Spleen (tissue), 11 donors: ENCODE data around the gene CACNA1D. TPM values are rescaled to one million over a fixed set of nuclear protein-coding genes. Genes with fewer than 3 reads are reported as not detected.
A peak's percentile ranks its signal among the peaks of the same experiment; 100 is the strongest.

ENCODE experiments used
- DNase-seq: peaks from one replicate; pipeline ENCODE4 v3.0.0-alpha.2; 2020
- H3K27ac ChIP-seq, 8 donors: fragments of 200-600 bp; sonication (generic) in 7 of 8; 1 replicate in 4 of 8; 2 replicates in 4 of 8; pipeline versions ENCODE4 v1.5.0 to v1.8.0; 2016 to 2021; ENCODE audit warnings: inconsistent platforms in 4 of 8, mild to moderate bottlenecking in 4 of 8, moderate library complexity in 1 of 8
- H3K27me3 ChIP-seq, 7 donors: fragments of 200-600 bp; sonication (generic) in 6 of 7; replicated peaks in 1 of 7; 1 replicate in 4 of 7; 2 replicates in 3 of 7; pipeline versions ENCODE4 v1.5.0 to v1.8.0; 2016 to 2021; ENCODE audit warnings: inconsistent platforms in 3 of 7, mild to moderate bottlenecking in 1 of 7
- H3K36me3 ChIP-seq, 6 donors: fragments of 200-600 bp; sonication (generic) in 5 of 6; 1 replicate in 4 of 6; 2 replicates in 2 of 6; pipeline versions ENCODE4 v1.5.0 to v1.8.0; 2016 to 2021; ENCODE audit warnings: inconsistent platforms in 2 of 6
- H3K4me1 ChIP-seq, 6 donors: fragments of 200-600 bp; sonication (generic) in 5 of 6; 1 replicate in 3 of 6; 2 replicates in 3 of 6; pipeline versions ENCODE4 v1.5.0 to v1.8.0; 2016 to 2021; ENCODE audit warnings: inconsistent platforms in 3 of 6
- H3K4me3 ChIP-seq, 8 donors: fragments of 200-600 bp; sonication (generic) in 7 of 8; 1 replicate in 4 of 8; 2 replicates in 4 of 8; pipeline versions ENCODE4 v1.5.0 to v1.8.0; 2016 to 2021; ENCODE audit warnings: inconsistent platforms in 4 of 8, mild to moderate bottlenecking in 4 of 8, moderate library complexity in 2 of 8
- H3K9me3 ChIP-seq, 8 donors: fragments of 200-600 bp; sonication (generic) in 7 of 8; 1 replicate in 4 of 8; 2 replicates in 4 of 8; pipeline versions ENCODE4 v1.5.0 to v1.8.0; 2016 to 2021; ENCODE audit warnings: inconsistent platforms in 4 of 8
- CTCF ChIP-seq, 11 experiments: fragments of 200-600 bp in 7 of 11; fragments of 450-650 bp in 4 of 11; sonication (generic) in 4 of 11; IDR thresholded peaks in 8 of 11; conservative IDR thresholded peaks in 3 of 11; 1 replicate in 7 of 11; 2 replicates in 4 of 11; pipeline versions ENCODE4 v1.4.0 to v1.8.0; 2016 to 2021; ENCODE audit warnings: antibody characterized with exemption in 11 of 11, inconsistent platforms in 4 of 11, mild to moderate bottlenecking in 1 of 11
- POLR2A ChIP-seq, 3 donors: fragments of 450-650 bp; IDR thresholded peaks; one replicate each; pipeline ENCODE4 v1.5.1; 2017; ENCODE audit warnings: antibody characterized with exemption in 3 of 3, mild to moderate bottlenecking in 1 of 3
- POLR2AphosphoS5 ChIP-seq, 3 donors: sonication (generic); formaldehyde crosslinking; IDR thresholded peaks; one replicate each; pipeline ENCODE4 v1.5.1; 2017; ENCODE audit warnings: antibody characterized with exemption in 3 of 3
- WGBS, 5 donors: extraction: QIAGEN DNeasy Blood & Tissue Kit in 3 of 5; methylation state at CpG; one replicate each; pipeline versions ENCODE4 v1.1.5 to v1.1.7; 2013 to 2018; 5-methylcytosine and 5-hydroxymethylcytosine counted together
- intact Hi-C: fragments of 100-400 bp; cut with DNase I; formaldehyde crosslinking; loops from one replicate; pipeline ENCODE4 v1.15.0; 2023; ENCODE audit warnings: low total_unique reads
- polyA plus RNA-seq, 3 donors: library from polyadenylated mRNA; stranded (reverse); fragments of 200-250 nt; gene quantifications; one replicate each; pipeline ENCODE4 v1.2.1, GENCODE V29; 2013
- total RNA-seq, 7 donors: library from RNA; depleted of rRNA in 3 of 7; stranded (reverse); fragments of >200 nt in 3 of 7; fragmentation: NEBNext Ultra II Directional in 4 of 7; extraction: Animal tissue kit (Norgen Biotek cat#: 25700) in 4 of 7; gene quantifications; one replicate each; pipeline versions ENCODE4 v1.1.0 to v1.2.1, GENCODE V29; 2016 to 2021
- donor health status: healthy with polysubstance abuse.
- donor health status: DM: no; HTN: no; CAD: no; lungs with moderate emphysema.
- donor health status: DM: no; HTN: no; CAD: no.
- donor health status: Bipolar disorder and iron deficiency.
- donor health status: healthy.
- donor health status: DM: no; HTN: no; CAD: no.
- donor health status: DM: yes; HTN: yes; CAD: no.

The CACNA1D gene
- total and polyA plus RNA-seq, 10 donors = 0.55 to 89.3 (median 19.1) TPM

- TF ChIP-seq CTCF (IDR thresholded peaks at IDR 0.05 in 8 of 11, conservative IDR thresholded peaks at IDR 0.05 in 3 of 11) (no peak), POLR2AphosphoS5 (IDR thresholded peaks at IDR 0.05) (no peak)
- peak; percentile 51 for DNase-seq
- intact Hi-C loops = no loop called here
- Histone ChIP-seq H3K4me1 (no peaks in the 10 kb centered on the region), H3K27ac (no peak overlapping the region), H3K36me3 (peaks cover 0 to 7% (median 0%) of the 10 kb centered on the region in 6 donors), H3K4me3 (no peak overlapping the region), H3K27me3 (peaks cover 0 to 4% (median 0%) of the 10 kb centered on the region in 7 donors), H3K9me3 (no peaks in the 10 kb centered on the region)
- 79 to 93% (median 90%) methylated on average over 11 to 18 of the region's 18 CpGs for WGBS, 5 donors
Measured at GRCh38 chr3:53803124-53803815, 308.9 kb downstream of the CACNA1D start.

GRCh38 chr3:53803816-53804695, 309.6 kb downstream of the CACNA1D start:
- TF ChIP-seq CTCF (IDR thresholded peaks at IDR 0.05 in 8 of 11, conservative IDR thresholded peaks at IDR 0.05 in 3 of 11) (no peak), POLR2A (IDR thresholded peaks at IDR 0.05) (no peak), POLR2AphosphoS5 (IDR thresholded peaks at IDR 0.05) (no peak)
- Histone ChIP-seq H3K36me3 (peaks cover 0 to 15% (median 0%) of the 10 kb centered on the region in 6 donors), H3K4me3 (no peak overlapping the region), H3K27me3 (peaks cover 0 to 4% (median 0%) of the 10 kb centered on the region in 7 donors), H3K9me3 (no peaks in the 10 kb centered on the region), H3K27ac (no peak overlapping the region), H3K4me1 (no peaks in the 10 kb centered on the region)
- 75 to 80% (median 78%) methylated on average over 20 of the region's 20 CpGs for WGBS, 5 donors
- peak; percentile 45 for DNase-seq
- intact Hi-C loops = no loop called here

- no peak for TF ChIP-seq POLR2AphosphoS5 (IDR thresholded peaks at IDR 0.05)
- no peak for TF ChIP-seq CTCF (IDR thresholded peaks at IDR 0.05 in 8 of 11, conservative IDR thresholded peaks at IDR 0.05 in 3 of 11)
- TF ChIP-seq POLR2A (IDR thresholded peaks at IDR 0.05) = no peak
- Histone ChIP-seq H3K27me3 (peaks cover 0 to 4% (median 0%) of the 10 kb centered on the region in 7 donors), H3K9me3 (no peaks in the 10 kb centered on the region), H3K27ac (no peak overlapping the region), H3K36me3 (peaks cover 0 to 20% (median 0%) of the 10 kb centered on the region in 6 donors), H3K4me3 (no peak overlapping the region), H3K4me1 (no peaks in the 10 kb centered on the region)
- WGBS, 5 donors = 77 to 85% (median 82%) methylated on average over 13 to 14 of the region's 14 CpGs
- DNase-seq = peak; percentile 51
- intact Hi-C loops = no loop called here
Measured at GRCh38 chr3:53804697-53805462, 310.5 kb downstream of the CACNA1D start.
